Upper lobe of left lung (tissue), 4 donors: ENCODE data around the gene LRRC1.

Source experiments
- EP300 ChIP-seq, 4 donors: sonication (generic); formaldehyde crosslinking; IDR thresholded peaks; one replicate each; pipeline ENCODE4 v1.5.1; 2017; ENCODE audit warnings: antibody characterized with exemption in 4 of 4, control low read depth in 2 of 4
- POLR2A ChIP-seq, 4 donors: fragments of 450-650 bp; IDR thresholded peaks; one replicate each; pipeline ENCODE4 v1.5.1; 2016 to 2017; ENCODE audit warnings: antibody characterized with exemption in 4 of 4, mild to moderate bottlenecking in 2 of 4
- POLR2AphosphoS5 ChIP-seq, 2 donors: sonication (generic); formaldehyde crosslinking; IDR thresholded peaks; one replicate each; pipeline ENCODE4 v1.5.1; 2017; ENCODE audit warnings: antibody characterized with exemption in 2 of 2
- TF ChIP-seq, protein P1 (sequence below), 6 experiments: fragments of 450-650 bp in 4 of 6; fragments of 200-600 bp in 2 of 6; sonication (generic) in 2 of 6; IDR thresholded peaks; one replicate each; pipeline ENCODE4 v1.5.1; 2016 to 2019; ENCODE audit warnings: antibody characterized with exemption in 6 of 6

DNA sequence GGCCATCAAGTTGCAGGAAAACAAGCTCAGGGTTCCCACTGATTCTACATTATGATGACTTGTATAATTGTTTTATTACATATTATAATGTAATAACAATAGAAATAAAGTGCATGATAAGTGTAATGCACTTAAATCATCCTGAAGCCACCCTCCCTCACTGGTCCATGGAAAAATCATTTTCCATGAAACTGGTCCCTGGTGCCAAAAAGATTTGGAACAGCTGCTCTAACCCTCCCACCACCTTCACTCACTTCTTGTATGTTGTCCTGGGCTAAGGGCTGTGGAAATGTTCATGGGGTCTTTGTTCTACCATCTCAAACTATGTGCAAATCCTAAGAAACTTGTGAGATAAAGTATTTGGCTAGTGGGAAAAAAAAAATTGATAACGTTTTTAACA, 133.8 kb downstream of the LRRC1 start:
- TF ChIP-seq, protein P1, sequence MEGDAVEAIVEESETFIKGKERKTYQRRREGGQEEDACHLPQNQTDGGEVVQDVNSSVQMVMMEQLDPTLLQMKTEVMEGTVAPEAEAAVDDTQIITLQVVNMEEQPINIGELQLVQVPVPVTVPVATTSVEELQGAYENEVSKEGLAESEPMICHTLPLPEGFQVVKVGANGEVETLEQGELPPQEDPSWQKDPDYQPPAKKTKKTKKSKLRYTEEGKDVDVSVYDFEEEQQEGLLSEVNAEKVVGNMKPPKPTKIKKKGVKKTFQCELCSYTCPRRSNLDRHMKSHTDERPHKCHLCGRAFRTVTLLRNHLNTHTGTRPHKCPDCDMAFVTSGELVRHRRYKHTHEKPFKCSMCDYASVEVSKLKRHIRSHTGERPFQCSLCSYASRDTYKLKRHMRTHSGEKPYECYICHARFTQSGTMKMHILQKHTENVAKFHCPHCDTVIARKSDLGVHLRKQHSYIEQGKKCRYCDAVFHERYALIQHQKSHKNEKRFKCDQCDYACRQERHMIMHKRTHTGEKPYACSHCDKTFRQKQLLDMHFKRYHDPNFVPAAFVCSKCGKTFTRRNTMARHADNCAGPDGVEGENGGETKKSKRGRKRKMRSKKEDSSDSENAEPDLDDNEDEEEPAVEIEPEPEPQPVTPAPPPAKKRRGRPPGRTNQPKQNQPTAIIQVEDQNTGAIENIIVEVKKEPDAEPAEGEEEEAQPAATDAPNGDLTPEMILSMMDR (IDR thresholded peaks at IDR 0.05), result no peak
- TF ChIP-seq POLR2AphosphoS5 (IDR thresholded peaks at IDR 0.05) (no peak), POLR2A (IDR thresholded peaks at IDR 0.05) (no peak), EP300 (IDR thresholded peaks at IDR 0.05) (no peak)
